ENCODE data around the gene SPZ1. TPM values are rescaled to one million over a fixed set of nuclear protein-coding genes. Genes with fewer than 3 reads are reported as not detected.

Gene SPZ1
- total and polyA plus RNA-seq, 2 of the 8 experiments (the other 6 are each of a cell fraction or from before 2014, with no cell fraction given), result not detected

DNA sequence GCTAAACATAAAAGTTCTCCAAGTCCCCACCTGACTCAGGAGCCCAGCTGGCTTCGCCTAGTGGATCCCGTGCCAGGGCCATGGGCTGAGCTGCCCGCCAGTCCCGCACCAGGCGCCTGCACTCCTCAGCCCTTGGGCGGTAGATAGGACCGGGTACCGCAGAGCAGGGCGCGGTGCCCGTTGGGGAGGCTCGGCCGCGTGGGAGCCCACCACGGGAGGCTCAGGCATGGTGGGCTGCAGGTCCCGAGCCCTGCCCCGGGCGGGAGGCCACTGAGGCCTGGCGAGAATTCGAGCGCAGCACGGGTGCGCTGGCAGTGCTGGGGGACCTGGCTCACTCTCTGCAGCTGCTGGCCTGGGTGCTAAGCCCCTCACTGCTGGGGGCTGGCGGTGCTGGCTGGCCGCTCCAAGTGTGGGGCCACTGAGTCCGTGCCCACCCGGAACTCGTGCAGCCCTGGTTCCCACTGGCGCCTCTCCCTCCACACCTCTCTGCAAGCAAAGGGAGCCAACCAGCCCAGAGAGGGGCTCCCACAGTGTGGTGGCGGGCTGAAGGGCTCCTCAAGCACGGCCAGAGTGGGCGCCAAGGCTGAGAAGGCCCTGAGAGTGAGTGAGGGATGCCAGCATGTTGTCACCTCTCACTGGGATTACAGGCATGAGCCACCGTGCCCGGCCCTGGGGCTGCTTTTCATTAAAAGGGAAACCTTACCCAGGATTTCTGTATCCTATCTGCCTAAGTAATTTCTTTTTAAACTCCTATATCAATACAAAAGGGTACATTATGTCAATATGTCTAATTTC is 9.7 kb upstream of the SPZ1 start (continued):
- TF ChIP-seq, protein P1, sequence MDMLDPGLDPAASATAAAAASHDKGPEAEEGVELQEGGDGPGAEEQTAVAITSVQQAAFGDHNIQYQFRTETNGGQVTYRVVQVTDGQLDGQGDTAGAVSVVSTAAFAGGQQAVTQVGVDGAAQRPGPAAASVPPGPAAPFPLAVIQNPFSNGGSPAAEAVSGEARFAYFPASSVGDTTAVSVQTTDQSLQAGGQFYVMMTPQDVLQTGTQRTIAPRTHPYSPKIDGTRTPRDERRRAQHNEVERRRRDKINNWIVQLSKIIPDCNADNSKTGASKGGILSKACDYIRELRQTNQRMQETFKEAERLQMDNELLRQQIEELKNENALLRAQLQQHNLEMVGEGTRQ (IDR thresholded peaks at IDR 0.05; ENCODE audit: low read length), result no peak
- TF ChIP-seq ASH2L (IDR thresholded peaks at IDR 0.05; ENCODE audit: low read length), result no peak
- TF ChIP-seq, protein P2, sequence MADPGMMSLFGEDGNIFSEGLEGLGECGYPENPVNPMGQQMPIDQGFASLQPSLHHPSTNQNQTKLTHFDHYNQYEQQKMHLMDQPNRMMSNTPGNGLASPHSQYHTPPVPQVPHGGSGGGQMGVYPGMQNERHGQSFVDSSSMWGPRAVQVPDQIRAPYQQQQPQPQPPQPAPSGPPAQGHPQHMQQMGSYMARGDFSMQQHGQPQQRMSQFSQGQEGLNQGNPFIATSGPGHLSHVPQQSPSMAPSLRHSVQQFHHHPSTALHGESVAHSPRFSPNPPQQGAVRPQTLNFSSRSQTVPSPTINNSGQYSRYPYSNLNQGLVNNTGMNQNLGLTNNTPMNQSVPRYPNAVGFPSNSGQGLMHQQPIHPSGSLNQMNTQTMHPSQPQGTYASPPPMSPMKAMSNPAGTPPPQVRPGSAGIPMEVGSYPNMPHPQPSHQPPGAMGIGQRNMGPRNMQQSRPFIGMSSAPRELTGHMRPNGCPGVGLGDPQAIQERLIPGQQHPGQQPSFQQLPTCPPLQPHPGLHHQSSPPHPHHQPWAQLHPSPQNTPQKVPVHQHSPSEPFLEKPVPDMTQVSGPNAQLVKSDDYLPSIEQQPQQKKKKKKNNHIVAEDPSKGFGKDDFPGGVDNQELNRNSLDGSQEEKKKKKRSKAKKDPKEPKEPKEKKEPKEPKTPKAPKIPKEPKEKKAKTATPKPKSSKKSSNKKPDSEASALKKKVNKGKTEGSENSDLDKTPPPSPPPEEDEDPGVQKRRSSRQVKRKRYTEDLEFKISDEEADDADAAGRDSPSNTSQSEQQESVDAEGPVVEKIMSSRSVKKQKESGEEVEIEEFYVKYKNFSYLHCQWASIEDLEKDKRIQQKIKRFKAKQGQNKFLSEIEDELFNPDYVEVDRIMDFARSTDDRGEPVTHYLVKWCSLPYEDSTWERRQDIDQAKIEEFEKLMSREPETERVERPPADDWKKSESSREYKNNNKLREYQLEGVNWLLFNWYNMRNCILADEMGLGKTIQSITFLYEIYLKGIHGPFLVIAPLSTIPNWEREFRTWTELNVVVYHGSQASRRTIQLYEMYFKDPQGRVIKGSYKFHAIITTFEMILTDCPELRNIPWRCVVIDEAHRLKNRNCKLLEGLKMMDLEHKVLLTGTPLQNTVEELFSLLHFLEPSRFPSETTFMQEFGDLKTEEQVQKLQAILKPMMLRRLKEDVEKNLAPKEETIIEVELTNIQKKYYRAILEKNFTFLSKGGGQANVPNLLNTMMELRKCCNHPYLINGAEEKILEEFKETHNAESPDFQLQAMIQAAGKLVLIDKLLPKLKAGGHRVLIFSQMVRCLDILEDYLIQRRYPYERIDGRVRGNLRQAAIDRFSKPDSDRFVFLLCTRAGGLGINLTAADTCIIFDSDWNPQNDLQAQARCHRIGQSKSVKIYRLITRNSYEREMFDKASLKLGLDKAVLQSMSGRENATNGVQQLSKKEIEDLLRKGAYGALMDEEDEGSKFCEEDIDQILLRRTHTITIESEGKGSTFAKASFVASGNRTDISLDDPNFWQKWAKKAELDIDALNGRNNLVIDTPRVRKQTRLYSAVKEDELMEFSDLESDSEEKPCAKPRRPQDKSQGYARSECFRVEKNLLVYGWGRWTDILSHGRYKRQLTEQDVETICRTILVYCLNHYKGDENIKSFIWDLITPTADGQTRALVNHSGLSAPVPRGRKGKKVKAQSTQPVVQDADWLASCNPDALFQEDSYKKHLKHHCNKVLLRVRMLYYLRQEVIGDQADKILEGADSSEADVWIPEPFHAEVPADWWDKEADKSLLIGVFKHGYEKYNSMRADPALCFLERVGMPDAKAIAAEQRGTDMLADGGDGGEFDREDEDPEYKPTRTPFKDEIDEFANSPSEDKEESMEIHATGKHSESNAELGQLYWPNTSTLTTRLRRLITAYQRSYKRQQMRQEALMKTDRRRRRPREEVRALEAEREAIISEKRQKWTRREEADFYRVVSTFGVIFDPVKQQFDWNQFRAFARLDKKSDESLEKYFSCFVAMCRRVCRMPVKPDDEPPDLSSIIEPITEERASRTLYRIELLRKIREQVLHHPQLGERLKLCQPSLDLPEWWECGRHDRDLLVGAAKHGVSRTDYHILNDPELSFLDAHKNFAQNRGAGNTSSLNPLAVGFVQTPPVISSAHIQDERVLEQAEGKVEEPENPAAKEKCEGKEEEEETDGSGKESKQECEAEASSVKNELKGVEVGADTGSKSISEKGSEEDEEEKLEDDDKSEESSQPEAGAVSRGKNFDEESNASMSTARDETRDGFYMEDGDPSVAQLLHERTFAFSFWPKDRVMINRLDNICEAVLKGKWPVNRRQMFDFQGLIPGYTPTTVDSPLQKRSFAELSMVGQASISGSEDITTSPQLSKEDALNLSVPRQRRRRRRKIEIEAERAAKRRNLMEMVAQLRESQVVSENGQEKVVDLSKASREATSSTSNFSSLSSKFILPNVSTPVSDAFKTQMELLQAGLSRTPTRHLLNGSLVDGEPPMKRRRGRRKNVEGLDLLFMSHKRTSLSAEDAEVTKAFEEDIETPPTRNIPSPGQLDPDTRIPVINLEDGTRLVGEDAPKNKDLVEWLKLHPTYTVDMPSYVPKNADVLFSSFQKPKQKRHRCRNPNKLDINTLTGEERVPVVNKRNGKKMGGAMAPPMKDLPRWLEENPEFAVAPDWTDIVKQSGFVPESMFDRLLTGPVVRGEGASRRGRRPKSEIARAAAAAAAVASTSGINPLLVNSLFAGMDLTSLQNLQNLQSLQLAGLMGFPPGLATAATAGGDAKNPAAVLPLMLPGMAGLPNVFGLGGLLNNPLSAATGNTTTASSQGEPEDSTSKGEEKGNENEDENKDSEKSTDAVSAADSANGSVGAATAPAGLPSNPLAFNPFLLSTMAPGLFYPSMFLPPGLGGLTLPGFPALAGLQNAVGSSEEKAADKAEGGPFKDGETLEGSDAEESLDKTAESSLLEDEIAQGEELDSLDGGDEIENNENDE (IDR thresholded peaks at IDR 0.05; ENCODE audit: insufficient replicate concordance, low read length), result no peak
